Glutamatergic neuron (in vitro differentiated cells): ENCODE data around the gene TSHZ2. TPM values are rescaled to one million over a fixed set of nuclear protein-coding genes. Genes with fewer than 3 reads are reported as not detected.

ENCODE experiments used
- DNase-seq: peaks from one replicate; pipeline ENCODE4 v3.0.0; 2022
- H3K27ac Mint-ChIP-seq: one replicate; pipeline ENCODE4 v1.8.0; 2020; ENCODE audit warnings: mild to moderate bottlenecking, mixed read lengths, inconsistent platforms; ENCODE audit not compliant: unreplicated experiment
- H3K27me3 Mint-ChIP-seq: one replicate; pipeline ENCODE4 v1.8.0; 2020; ENCODE audit warnings: mild to moderate bottlenecking, moderate library complexity, mixed read lengths, inconsistent platforms; ENCODE audit not compliant: unreplicated experiment
- H3K36me3 Mint-ChIP-seq: one replicate; pipeline ENCODE4 v1.8.0; 2020; ENCODE audit warnings: mild to moderate bottlenecking, mixed read lengths, inconsistent platforms; ENCODE audit not compliant: unreplicated experiment
- H3K4me1 Mint-ChIP-seq: one replicate; pipeline ENCODE4 v1.8.0; 2020; ENCODE audit warnings: mild to moderate bottlenecking, low read depth, mixed read lengths, inconsistent platforms; ENCODE audit not compliant: unreplicated experiment
- H3K4me3 Mint-ChIP-seq: one replicate; pipeline ENCODE4 v1.8.0; 2020; ENCODE audit warnings: mild to moderate bottlenecking, mixed read lengths, inconsistent platforms; ENCODE audit not compliant: unreplicated experiment
- H3K9me3 Mint-ChIP-seq: one replicate; pipeline ENCODE4 v1.8.0; 2020; ENCODE audit warnings: mild to moderate bottlenecking, moderate library complexity, mixed read lengths, inconsistent platforms; ENCODE audit not compliant: unreplicated experiment
- CTCF ChIP-seq: fragments of 200-600 bp; sonication (generic); IDR thresholded peaks from one replicate; pipeline ENCODE4 v1.5.0; 2021; ENCODE audit not compliant: partially characterized antibody, unreplicated experiment
- total RNA-seq: library from RNA; stranded (reverse); fragmentation: NEBNext Ultra II Directional; extraction: Animal tissue kit (Norgen Biotek cat#: 25700); gene quantifications from one replicate; pipeline ENCODE4 v1.2.1, GENCODE V29; 2021; ENCODE audit not compliant: unreplicated experiment

TSHZ2 gene
- total RNA-seq, 1 donor from 2014 or later: 10.0 TPM

- H3K4me1 Mint-ChIP-seq: peaks cover 5% of the 10 kb centered on the region
- no peaks in the 10 kb centered on the region for H3K36me3 Mint-ChIP-seq
- H3K27me3 Mint-ChIP-seq: peaks cover 4% of the 10 kb centered on the region
- DNase-seq: no peak
- no peak overlapping the region for H3K4me3 Mint-ChIP-seq
- no peak overlapping the region for H3K27ac Mint-ChIP-seq
- no peak for TF ChIP-seq CTCF
- no peaks in the 10 kb centered on the region for H3K9me3 Mint-ChIP-seq
Observed at GRCh38 chr20:53042521-53042920, 70.4 kb downstream of the TSHZ2 start.

- H3K4me1 Mint-ChIP-seq: peaks cover 2% of the 10 kb centered on the region
Observed at GRCh38 chr20:53044296-53044695, 72.1 kb downstream of the TSHZ2 start.

GRCh38 chr20:53045941-53046340 lies 73.8 kb downstream of the TSHZ2 start:
- no peak overlapping the region for H3K4me3 Mint-ChIP-seq
- no peak overlapping the region for H3K27ac Mint-ChIP-seq
- DNase-seq: no peak

More at GRCh38 chr20:53044296-53044695, 72.1 kb downstream of the TSHZ2 start:
- no peak overlapping the region for H3K27ac Mint-ChIP-seq
- no peak for DNase-seq
- H3K27me3 Mint-ChIP-seq: peaks cover 4% of the 10 kb centered on the region
- TF ChIP-seq CTCF: no peak
- peaks cover 5% of the 10 kb centered on the region for H3K36me3 Mint-ChIP-seq
- no peak overlapping the region for H3K4me3 Mint-ChIP-seq
- H3K9me3 Mint-ChIP-seq: no peaks in the 10 kb centered on the region

GRCh38 chr20:53047203-53047602 lies 75.0 kb downstream of the TSHZ2 start:
- H3K27ac Mint-ChIP-seq: no peak overlapping the region
- H3K36me3 Mint-ChIP-seq: peaks cover 5% of the 10 kb centered on the region
- no peaks in the 10 kb centered on the region for H3K4me1 Mint-ChIP-seq
- H3K4me3 Mint-ChIP-seq: no peak overlapping the region
- no peak for TF ChIP-seq CTCF
- no peaks in the 10 kb centered on the region for H3K9me3 Mint-ChIP-seq
- no peak for DNase-seq
- H3K27me3 Mint-ChIP-seq: peaks cover 2% of the 10 kb centered on the region

More at GRCh38 chr20:53045941-53046340, 73.8 kb downstream of the TSHZ2 start:
- Mint-ChIP-seq H3K9me3 (no peaks in the 10 kb centered on the region), H3K27me3 (peaks cover 2% of the 10 kb centered on the region), H3K36me3 (peaks cover 5% of the 10 kb centered on the region), H3K4me1 (peaks cover 2% of the 10 kb centered on the region)
- TF ChIP-seq CTCF: no peak

- Mint-ChIP-seq H3K9me3 (no peaks in the 10 kb centered on the region), H3K4me3 (no peak overlapping the region), H3K4me1 (no peaks in the 10 kb centered on the region), H3K36me3 (peaks cover 5% of the 10 kb centered on the region), H3K27me3 (peaks cover 2% of the 10 kb centered on the region), H3K27ac (no peak overlapping the region)
- TF ChIP-seq CTCF: no peak
- DNase-seq: no peak
Observed at GRCh38 chr20:53048387-53048786, 76.2 kb downstream of the TSHZ2 start.
